Activated naive CD4-positive, alpha-beta T cell treated with Interleukin-2 at 50 U/mL for 16 hours (primary cell): Measurements from ENCODE around the gene LDAH.
A peak's percentile ranks its signal among the peaks of the same experiment; 100 is the strongest.

Experiments
- DNase-seq: peaks from one replicate; pipeline ENCODE4 v3.0.0-alpha.2; 2020

Gene LDAH

GRCh38 chr2:20678086-20678395, 144.9 kb downstream of the LDAH start:
- no peak for DNase-seq

DNA sequence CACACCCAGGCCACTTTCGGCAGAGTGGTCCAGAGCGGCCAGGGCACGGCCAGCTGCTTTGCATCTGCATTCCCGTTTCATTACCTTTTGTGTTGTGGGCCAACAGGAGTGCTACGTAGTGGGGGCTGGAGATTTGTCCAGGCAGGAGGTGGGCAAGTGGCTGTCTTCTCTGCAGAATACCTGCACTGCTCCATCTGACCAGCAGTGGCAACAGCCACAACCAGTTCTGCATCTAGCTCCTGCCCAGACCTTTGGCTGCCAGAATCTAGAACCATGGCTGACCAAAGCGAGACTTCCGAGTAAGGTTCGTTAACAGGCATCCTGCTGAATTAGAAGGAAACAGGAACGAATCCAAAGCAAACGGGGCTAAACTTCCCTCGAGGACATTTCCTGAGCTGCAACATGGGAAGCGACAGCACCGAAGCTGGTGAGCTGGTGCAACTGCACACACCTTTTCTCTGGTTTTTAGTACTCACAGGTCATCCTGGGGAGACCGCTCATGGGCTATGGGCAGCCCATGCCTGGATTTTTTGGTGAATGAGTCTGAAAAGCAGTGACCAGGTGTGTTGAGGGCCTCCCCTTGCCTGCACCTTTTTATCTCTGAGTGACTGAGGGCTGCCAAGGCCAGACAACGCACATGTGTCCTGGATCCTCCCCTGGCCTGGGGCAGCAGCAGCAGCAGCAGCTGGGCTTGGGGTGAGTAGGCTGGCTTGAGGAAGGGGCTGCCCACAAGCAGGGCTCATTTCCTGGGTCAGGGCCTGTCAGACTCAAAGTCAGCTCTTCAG, 145.4 kb downstream of the LDAH start:
- DNase-seq, result no peak

DNA sequence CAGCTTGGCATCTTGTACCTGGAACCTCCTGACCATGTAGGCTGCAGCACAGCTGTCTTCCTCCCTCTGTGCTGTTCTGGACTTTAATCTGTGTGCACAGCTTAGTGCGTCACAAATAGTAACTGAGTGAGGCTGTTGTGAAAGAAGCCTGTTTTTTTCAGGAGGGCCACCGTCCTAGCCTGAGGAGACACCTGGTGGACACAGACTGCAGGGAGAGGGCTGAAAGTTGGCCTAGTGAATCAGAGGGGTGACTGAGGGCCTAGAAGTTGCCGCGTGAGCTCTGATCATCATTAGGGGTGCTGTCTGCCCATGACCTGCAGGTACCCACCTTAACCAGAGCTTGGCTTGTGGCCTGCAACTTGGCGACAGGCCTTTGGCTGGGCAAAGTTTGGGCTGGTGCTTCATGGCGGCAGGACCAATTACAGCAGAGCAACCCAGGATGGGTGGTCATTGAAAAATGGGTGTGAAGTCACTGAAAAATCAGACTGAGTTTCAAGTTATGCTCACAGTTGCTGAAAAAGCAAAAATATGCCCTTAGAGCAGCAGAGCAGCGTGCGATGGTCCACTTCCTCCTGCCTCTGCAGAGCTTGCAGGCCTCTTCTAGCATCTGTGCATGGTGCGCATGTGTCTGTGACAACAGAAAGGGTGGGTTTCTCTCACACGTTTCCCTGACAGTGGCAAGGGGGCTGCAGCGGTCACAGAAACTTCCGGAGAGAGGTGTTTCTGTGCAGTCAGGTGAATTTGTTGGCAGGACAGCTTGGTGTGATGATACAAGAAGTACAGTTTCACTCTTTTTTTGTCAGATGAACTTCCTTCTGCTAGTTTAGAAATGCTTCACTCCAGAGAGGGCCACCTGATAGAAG, 146.3 kb downstream of the LDAH start:
- DNase-seq, result no peak

- DNase-seq, result no peak
These were observed 147.1 kb downstream of the LDAH start for GRCh38 chr2:20675701-20676352.

- DNase-seq, result no peak
These were observed 147.8 kb downstream of the LDAH start for GRCh38 chr2:20674974-20675679.

DNA sequence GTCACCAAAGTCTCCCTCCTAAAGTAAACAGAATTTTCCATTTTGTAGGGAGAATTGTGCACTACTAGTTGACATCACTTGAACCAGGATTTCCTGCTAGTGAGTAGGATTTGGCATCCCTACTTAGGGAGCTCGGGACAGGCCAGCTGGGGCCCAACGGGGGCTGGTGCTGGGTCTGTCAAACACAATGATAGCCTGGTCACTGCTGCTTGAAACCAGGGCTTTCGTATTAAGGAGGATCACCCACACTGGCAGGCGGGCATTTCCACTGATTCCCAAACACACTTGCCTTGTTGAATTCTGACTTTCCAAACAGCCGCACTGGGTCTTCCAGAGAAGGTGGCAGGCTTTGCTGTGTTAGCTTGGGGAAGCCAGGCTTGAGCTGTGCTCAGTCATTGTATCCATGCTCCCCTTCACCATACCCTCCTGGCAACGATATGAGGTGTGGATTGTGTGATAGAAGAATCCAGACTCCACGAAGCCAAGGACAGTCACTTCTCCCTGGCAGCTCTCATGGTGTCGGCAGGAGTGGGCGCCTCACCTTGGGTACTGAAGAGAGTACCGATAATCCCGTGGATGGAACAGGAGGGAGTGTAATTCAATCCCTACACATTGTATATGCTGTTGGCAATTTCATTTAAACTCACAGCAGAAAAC, 148.5 kb downstream of the LDAH start:
- no peak for DNase-seq

DNA sequence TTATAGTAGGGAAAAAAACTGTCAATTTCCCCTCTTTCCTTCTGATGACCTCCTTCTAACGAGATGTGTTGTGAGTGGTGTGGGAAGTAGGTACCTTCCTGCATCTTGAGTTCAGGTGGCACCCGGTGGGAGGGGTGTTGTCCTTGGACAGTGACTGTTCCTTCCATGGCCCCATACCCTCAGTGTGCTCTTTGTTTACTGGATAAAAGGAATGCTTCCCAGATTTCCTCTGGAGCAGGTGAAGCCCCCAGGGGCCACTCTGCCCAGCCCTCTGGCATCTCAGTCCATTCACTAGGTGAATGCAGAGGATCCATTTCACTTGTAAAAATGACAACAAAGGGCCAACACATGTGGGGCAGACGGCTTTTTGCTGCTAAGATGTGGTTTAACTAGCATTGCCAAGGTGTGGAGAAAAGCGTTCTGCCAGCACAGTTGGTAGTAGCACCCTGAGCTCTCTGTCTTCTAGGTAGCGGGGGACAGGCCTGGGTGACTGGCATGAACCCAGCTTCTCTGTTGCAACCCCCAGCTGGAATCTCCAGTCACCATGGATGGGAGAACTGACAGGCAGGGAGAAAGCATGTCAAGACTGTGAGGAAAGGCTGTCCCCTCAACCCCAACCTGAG, 149.1 kb downstream of the LDAH start:
- no peak for DNase-seq

- DNase-seq, result no peak
These were observed 150.5 kb downstream of the LDAH start for GRCh38 chr2:20672201-20672951.

DNA sequence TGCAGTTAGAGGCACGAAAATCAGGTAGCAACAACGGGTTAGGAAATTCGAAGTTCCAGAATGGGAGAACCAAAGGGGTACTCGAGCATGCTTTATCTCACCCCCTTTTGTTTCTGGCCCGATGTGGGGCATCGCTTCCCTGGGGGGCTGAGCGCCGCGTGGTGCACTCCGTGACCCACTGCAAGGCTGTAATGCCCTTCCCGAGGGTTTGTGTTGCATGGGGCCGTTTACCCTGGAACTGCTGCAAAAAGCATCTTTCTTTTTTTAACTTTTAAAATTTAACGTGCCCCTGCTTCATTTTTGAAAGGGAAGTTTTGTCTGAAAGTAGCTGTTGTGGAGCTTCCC, 151.2 kb downstream of the LDAH start:
- DNase-seq, result no peak

- DNase-seq, result no peak
These were observed 151.7 kb downstream of the LDAH start for GRCh38 chr2:20671036-20671735.

GRCh38 chr2:20670315-20671035, 152.4 kb downstream of the LDAH start:
- DNase-seq, result no peak

GRCh38 chr2:20669562-20670314, 153.2 kb downstream of the LDAH start:
- no peak for DNase-seq

DNA sequence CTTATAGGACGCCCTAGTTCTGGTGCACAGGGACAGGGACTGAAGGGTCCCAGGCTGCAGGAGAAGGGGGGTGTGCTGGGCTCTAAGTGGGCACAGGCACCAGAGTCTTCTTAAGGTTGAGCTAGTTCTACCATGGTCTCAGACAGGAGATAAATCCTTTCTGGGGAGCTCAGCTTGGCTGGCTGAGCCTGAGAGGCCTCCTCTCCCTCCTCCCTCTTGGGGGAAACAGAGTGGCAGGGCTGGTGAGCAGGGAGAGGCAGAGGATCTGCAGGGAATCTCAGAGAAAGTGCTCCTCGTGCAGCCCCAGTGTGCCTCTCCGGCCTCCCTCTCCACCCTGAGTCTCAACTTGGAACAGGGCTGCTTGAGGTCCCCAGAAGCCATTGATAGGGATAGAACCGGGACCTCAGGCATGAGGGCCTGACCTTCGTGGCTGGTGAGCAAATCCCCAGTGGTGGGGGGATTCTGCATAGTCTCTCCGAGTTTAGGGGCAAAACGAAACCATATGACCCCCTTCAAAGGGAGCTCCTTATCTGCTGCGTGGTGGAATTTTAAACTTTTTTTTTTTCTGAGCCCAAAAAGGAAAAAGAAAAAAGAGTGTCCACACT, 153.9 kb downstream of the LDAH start:
- no peak for DNase-seq

GRCh38 chr2:20668451-20668850, 154.4 kb downstream of the LDAH start:
- DNase-seq, result no peak

GRCh38 chr2:20667531-20668401, 155.1 kb downstream of the LDAH start:
- DNase-seq, result no peak

DNA sequence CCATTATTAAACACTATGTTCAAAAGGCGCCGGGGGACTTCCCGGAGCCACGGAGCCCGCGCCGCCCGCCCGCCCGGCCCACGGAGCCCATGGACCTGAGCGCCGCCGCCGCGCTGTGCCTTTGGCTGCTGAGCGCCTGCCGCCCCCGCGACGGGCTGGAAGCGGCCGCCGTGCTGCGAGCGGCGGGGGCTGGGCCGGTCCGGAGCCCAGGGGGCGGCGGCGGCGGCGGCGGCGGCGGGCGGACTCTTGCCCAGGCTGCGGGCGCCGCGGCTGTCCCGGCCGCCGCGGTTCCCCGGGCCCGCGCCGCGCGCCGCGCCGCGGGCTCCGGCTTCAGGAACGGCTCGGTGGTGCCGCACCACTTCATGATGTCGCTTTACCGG, 155.8 kb downstream of the LDAH start:
- no peak for DNase-seq

DNA sequence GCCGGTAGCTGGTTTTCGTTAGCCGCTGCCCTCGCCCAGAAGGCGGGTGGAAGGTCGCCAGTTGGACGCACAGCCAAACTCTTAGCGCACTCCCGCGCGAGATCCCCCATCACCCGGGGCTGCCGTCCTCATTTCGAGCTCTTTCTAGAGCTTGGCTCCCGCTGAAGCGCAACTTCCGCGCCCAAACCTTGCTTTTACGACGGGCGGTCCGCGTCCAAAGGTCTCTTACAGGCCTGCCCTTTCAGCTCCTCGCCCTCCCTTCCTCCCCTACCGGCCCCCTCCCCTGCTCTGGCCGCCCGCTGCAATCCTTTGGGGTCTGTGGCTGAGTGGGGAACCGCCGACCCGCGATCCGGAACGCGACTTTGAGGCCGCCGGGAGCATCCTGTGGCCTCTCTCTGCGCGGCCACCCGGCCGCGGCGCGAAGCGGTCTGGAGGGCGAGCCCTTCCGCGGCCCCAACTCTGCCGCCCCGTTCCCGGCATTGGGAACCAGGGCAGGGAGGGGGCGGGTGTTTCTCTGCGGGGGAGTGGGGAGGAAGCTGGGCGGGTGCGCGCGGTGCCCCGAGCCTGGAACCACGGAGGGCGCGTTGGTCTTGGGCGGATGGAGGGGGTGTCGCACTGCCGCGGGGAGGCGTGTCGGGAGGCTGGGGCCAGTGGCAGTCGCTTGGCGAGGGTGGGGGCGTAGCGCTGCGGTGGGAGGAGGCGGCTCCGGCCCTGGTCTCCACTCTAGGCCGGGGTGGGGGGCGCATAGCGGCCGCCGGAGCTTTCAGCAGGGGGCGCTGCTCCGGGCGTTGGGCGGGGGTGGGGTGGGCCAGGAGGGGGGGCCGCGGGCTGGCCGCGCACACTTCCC, 156.4 kb downstream of the LDAH start, which contains the start of gene GDF7:
TSS of gene GDF7 (plus strand) at position 841 of the 847 bp plus-strand sequence. CDS start 96 bp downstream, outside the sequence.
- DNase-seq, result peak; percentile 32
